ENCODE measurements around the gene MEGF6. TPM values are rescaled to one million over a fixed set of nuclear protein-coding genes. Genes with fewer than 3 reads are reported as not detected.

Gene MEGF6
- total RNA-seq, 1 donor from 2014 or later, result 0.13 TPM

- DNase-seq (ENCODE audit: low read depth), result peak; percentile 59
These were observed 158.0 kb downstream of the MEGF6 start for GRCh38 chr1:3453203-3453761.

DNA sequence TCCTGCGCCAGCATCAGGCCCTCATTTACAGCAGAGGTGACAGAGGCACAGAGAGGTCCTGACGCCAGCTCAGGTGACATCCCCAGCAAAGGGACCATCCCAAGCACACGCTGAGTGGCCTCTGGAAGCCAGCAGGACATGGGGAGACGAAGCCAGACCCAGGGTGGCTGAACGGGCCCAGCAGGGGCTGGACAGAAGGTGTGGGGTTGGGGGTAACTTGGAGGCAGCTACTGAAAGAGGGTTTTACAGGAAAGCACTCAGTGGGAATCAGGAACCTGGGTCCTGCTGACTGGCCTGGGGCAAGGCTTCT lies 158.5 kb downstream of the MEGF6 start:
- no peak for DNase-seq (ENCODE audit: low read depth)

DNA sequence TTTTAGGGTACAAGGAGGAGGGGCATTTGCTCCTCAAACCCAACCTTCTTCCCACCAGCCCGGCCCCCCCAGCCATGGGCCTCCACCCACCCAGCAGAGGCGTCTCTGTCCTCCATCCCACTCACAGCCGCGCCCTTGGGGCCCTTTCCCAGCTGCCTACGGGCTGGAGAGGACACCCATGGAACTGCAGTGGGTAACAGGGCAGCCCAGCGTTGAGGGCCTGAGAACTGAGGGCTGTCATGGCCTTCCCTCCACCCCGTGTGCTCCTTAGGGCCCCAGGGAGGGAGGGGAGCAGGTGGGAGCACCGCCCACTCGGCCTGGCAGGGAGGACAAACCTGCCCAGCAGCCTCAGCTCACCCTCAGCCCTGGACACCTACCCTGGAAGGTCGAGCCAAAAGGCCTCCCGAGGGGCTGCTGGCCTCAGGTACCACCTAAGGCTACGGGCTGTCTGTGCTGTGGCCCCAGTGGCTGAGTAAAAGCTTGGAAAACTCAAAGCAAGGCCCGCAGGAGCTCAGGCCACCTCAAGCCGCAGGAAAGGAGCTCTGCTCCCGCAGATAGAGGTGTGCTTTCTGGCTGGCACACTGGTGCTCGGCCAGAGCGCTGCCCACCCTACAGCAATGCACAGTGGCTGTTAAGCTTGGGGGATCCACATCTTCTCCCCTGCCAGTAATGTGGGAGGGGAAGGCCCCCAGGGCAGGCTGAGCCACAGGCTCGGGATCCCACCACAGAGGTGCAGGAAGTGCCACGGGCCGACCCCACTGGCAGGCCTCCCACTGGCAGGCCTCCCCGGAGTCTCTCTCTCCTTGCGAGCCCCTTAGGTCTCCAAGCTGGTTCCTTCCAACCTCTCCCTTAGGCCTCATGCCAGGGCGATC lies 159.1 kb downstream of the MEGF6 start:
- no peak for DNase-seq (ENCODE audit: low read depth)

GRCh38 chr1:3450983-3451382 lies 160.3 kb downstream of the MEGF6 start:
- DNase-seq (ENCODE audit: low read depth), result no peak

- no peak for DNase-seq (ENCODE audit: low read depth)
These were observed 161.0 kb downstream of the MEGF6 start for GRCh38 chr1:3450202-3450863.

- DNase-seq (ENCODE audit: low read depth), result no peak
These were observed 166.6 kb downstream of the MEGF6 start for GRCh38 chr1:3444736-3445135.

DNA sequence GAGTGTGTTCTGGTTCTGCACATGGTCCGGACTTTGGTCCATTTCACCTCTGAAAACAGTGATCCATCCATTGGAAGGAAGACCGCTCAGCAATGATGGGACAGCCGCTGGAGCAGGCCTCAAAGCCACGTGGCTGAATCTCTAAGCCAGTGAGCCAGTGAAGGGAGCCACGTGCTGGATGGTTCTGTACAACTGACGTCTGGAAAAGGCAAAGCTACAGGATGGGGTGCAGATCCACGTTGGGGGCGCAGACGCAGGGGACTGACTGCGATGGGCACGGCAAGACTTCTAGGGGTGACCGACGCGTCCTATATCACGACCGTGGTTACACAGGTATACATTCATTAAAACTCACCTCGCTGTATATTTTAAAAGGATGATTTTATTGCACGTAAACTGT lies 167.0 kb downstream of the MEGF6 start:
- no peak for DNase-seq (ENCODE audit: low read depth)

DNA sequence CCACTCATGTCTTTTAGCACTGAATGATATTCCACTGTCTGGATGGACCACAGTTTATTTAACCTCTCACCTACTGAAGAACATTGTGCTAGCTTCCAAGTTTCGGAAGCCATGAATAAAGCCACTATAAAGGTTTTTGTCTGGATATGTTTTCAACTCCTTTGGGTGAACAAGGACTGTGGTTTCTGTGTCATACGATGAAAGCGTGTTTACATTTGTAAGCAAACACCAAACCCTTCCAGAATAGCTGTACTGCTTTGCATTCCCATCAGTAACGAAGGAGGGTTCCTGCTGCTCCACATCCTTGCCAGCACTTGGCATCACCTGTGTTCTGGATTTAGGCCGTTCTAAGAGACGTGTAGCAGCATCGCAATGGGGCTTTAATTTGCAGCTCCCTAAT lies 167.5 kb downstream of the MEGF6 start:
- DNase-seq (ENCODE audit: low read depth), result no peak

DNA sequence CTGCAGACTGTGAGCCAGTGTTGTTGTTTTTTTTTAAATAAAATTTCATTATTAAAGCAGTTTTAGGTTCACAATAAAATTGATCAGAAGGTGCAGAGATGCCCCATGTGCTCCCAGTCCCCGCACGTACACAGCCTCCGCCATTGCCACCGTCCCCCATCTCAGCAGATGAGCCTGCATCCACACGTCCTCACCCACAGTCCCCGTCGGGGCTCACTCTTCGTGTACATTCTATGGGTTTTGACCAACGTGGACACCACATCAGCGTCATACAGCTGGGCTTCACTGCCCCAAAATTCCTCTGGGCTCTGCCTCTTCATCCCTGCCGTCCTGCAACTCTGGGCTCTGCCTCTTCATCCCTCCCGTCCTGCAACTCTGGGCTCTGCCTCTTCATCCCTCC lies 168.4 kb downstream of the MEGF6 start:
- DNase-seq (ENCODE audit: low read depth), result no peak

DNA sequence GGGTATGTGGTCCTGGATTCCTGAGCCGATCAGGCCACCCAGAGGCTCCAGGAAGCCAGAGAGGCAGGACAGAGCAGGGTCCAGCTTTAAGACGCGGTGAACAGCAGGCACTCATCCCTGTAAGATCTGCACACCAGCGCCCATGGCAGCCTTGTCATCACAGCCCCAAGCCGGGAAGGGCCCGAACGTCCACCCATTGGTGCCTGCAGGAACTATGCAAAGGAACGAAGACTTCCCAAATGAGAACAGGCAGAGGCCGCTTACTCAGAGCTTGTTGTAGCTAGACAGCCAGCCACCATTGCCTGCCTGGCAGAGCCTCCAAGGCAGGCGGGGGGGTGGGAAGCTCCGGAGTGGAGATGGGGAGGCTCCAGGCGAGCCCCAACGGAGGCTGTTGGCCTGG lies 169.0 kb downstream of the MEGF6 start:
- no peak for DNase-seq (ENCODE audit: low read depth)

DNA sequence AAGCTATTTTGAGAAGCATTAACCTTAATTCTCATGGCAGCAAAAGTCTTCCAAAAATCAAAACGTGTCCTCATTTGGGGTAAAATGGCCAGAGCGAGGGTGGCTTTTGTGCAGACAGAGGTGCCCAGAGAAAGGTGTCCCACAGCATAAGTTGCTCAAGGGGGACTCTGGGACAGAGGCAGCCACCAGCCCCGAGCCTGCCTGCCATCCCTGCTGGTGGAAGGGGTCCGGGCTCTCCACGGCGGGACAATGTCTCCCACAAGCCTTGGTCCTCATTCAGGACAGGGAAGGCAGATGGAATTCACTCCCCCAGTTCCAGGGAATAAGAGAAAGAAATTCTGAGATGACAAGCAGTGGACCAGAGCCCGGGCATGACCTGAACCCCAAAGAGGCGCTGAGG lies 169.4 kb downstream of the MEGF6 start:
- no peak for DNase-seq (ENCODE audit: low read depth)

DNA sequence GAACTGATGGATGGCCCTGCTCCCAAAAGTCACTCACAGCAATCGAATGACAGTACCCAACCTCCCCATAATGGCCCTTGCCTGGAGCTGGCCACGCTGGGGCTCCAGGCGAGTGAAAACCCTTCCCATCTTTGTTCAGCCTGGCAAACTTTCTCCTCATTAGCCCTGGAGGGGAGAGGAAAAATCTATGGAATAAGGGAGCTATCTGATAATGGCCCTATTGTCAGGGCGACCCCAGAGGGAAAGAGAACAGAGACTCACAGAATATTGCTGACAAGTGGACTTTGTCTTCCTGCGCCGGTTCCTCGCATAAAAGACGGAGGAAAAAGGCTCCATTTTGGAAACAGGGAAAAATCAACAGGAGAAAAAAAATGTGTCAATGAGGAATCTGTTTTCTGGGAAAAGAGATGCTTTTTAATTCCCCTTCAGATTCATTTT lies 169.9 kb downstream of the MEGF6 start:
- no peak for DNase-seq (ENCODE audit: low read depth)

GRCh38 chr1:3440711-3441409 lies 170.4 kb downstream of the MEGF6 start:
- DNase-seq (ENCODE audit: low read depth), result no peak

GRCh38 chr1:3440300-3440681 lies 171.0 kb downstream of the MEGF6 start:
- DNase-seq (ENCODE audit: low read depth), result no peak

MicroRNAs encoded within 50 kb of the gene (microRNA counts, 767-probe panel; counts per million panel counts)
- microRNA hsa-miR-551a, result not detected

Small RNAs within 50 kb of the gene (microRNA-seq; reads per million reads assigned to microRNA genes)
- not detected for gene MIR551A

Other genes with a start within 250 kb of the MEGF6 start
- gene ARHGEF16, start 156.8 kb downstream of the MEGF6 start, total RNA-seq, result not detected in 2 replicates
- gene TPRG1L, start 13.5 kb upstream of the MEGF6 start, total RNA-seq, result 19.7 and 23.2 TPM in 2 replicates
- 25.8 and 29.0 TPM in 2 replicates for gene WRAP73, start 38.6 kb upstream of the MEGF6 start, total RNA-seq
- gene TP73, start 41.0 kb upstream of the MEGF6 start, total RNA-seq, result 1.3 and 2.2 TPM in 2 replicates
- not detected in 2 replicates for gene CCDC27, start 140.9 kb upstream of the MEGF6 start, total RNA-seq
- not detected in 2 replicates for gene SMIM1, start 161.2 kb upstream of the MEGF6 start, total RNA-seq
- 57.2 and 63.5 TPM in 2 replicates for gene LRRC47, start 185.0 kb upstream of the MEGF6 start, total RNA-seq
- gene CEP104, start 245.7 kb upstream of the MEGF6 start, total RNA-seq, result 22.7 and 23.1 TPM in 2 replicates
- 3.0 and 3.7 TPM in 2 replicates for gene DFFB, start 246.0 kb upstream of the MEGF6 start, total RNA-seq